Measurements from ENCODE around the gene USP48. TPM values are rescaled to one million over a fixed set of nuclear protein-coding genes. Genes with fewer than 3 reads are reported as not detected.

USP48 gene
- total and polyA plus RNA-seq, 2 of the 13 experiments (the other 11 are each of a cell fraction or from before 2014, with no cell fraction given): 30.4 to 30.7 TPM

GRCh38 chr1:21782349-21782867, 541 bp downstream of the USP48 start (continued):
- no peak for TF ChIP-seq ZHX2 (IDR thresholded peaks at IDR 0.05; ENCODE audit: low read depth)
- TF ChIP-seq ZHX2 (CRISPR knock-in tag; IDR thresholded peaks at IDR 0.05; ENCODE audit: borderline replicate concordance): no peak
- TF ChIP-seq MTERF4 (CRISPR knock-in tag; IDR thresholded peaks at IDR 0.05): no peak
- no peak for TF ChIP-seq ZNF83 (CRISPR knock-in tag; IDR thresholded peaks at IDR 0.05; ENCODE audit: borderline replicate concordance)
- TF ChIP-seq ZNF605 (CRISPR knock-in tag; IDR thresholded peaks at IDR 0.05): no peak
- no peak for TF ChIP-seq CC2D1A (CRISPR knock-in tag; IDR thresholded peaks at IDR 0.05)
- TF ChIP-seq, protein P1, sequence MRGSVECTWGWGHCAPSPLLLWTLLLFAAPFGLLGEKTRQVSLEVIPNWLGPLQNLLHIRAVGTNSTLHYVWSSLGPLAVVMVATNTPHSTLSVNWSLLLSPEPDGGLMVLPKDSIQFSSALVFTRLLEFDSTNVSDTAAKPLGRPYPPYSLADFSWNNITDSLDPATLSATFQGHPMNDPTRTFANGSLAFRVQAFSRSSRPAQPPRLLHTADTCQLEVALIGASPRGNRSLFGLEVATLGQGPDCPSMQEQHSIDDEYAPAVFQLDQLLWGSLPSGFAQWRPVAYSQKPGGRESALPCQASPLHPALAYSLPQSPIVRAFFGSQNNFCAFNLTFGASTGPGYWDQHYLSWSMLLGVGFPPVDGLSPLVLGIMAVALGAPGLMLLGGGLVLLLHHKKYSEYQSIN (CRISPR knock-in tag; IDR thresholded peaks at IDR 0.05; ENCODE audit: borderline replicate concordance): no peak
- TF ChIP-seq GMEB1 (CRISPR knock-in tag; IDR thresholded peaks at IDR 0.05; ENCODE audit: borderline replicate concordance): no peak
- peak; percentile 11; the same call in 1 of the 2 replicates for TF ChIP-seq SIN3A (IDR thresholded peaks at IDR 0.05; ENCODE audit: borderline replicate concordance, low read depth, low read length)
- TF ChIP-seq MTF1 (CRISPR knock-in tag; IDR thresholded peaks at IDR 0.05): no peak
- TF ChIP-seq PRDM10 (CRISPR knock-in tag; IDR thresholded peaks at IDR 0.05; ENCODE audit: low read depth): no peak
- TF ChIP-seq ZFP82 (CRISPR knock-in tag; IDR thresholded peaks at IDR 0.05; ENCODE audit: borderline replicate concordance): no peak
